Islet precursor cell (in vitro differentiated cells): ENCODE measurements around the gene PRRG1.
"Not testable (repeated sequence)": the region's sequence is repeated elsewhere in the genome, so short reads cannot be mapped to it uniquely, and the experiment has no call there.

Experiments
- DNase-seq: peaks from one replicate; pipeline ENCODE4 v3.0.0-alpha.2; 2018

Gene PRRG1

DNA sequence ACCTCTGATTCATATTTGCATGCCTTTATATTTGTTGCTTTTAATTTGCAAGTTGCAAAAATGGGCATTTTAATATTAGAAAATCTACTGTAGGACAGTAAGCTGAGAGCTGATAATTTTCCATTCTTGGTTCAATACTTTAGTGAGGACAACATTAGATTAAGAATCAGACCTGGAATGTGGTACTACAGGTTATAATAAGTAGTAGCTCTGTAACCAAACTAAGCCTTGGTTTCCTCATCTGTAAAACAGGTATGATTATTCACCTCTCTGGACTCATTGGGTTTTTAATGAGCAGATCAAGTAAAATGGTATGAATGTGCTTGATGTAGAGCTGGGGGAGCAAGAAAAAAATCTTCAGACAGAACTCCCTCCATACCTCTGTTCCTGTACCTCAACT is 31.1 kb downstream of the PRRG1 start:
- no peak for DNase-seq

DNA sequence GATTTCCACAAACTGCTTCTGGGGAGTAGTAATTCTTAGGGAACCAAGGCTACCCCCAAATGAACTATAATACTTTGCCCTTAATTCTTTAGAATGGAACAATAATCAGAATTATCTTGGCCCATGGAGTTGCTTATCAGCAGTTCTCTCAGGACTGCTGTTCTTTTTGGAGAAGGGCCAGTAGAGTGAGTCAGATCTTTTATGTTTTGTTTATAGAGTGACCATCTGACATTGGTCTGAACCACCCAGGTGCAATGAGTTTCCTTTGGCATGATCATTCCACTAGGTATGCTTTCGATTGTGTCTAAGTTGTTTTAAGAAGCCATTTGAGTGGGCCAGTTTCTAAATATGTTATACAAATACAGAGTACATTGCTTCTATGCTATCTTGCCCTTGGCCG is 31.8 kb downstream of the PRRG1 start:
- DNase-seq: no peak

DNA sequence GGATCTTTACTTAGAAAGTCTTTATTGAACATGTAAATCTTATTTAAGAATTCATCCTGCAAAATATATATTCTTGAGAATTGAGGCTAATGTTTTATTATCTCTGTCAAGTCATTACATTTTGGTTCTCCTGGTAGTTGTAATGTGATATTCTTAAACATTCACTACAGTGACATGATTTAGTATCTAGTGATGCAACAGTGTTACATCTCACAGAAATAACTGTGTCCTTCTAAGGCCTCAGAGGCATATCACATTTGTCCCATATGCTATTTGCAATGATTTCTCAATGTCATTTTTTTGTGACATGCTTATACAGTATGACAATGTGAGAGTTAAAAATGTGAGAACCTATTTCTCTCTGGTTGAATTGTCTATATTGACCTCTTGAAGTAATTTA is 34.1 kb downstream of the PRRG1 start:
- DNase-seq: no peak

DNA sequence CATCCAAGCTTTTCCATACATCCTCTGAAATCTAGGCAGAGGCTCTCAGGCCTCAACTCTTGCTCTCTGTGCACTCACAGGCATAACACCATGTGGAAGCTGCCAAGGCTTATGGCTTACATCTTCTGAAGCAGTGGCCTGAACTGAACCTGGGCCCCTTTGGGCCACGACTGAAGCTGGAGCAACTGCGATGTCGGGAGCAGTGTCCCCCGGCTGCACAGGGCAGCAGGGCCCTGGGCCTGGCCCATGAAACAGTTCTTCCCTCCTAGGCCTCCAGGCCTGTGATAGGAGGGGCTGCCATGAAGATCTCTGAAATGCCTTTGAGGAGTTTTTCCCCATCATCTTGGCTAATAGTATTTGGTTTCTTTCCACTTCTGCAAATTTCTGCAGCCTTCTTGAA is 39.2 kb downstream of the PRRG1 start:
- no peak for DNase-seq

DNA sequence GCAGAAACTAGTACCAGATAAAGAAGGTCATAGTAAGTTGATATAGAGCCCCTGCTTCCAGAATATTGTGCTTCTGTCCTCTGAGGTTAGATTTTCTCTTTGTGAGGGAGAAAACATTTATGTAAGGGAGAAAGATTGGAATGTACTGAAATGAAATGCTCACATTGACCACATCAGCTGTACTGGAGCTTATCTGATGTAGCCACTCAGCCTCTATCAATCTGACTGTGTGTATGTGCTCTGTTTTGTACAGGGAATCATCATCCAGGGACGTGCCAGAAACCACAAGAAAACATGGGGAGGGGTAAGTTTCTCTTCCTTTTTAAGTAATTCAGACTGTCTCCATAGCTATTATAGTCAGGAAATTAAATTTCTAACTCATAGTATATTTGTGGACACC is 56.8 kb downstream of the PRRG1 start:
- DNase-seq: no peak

DNA sequence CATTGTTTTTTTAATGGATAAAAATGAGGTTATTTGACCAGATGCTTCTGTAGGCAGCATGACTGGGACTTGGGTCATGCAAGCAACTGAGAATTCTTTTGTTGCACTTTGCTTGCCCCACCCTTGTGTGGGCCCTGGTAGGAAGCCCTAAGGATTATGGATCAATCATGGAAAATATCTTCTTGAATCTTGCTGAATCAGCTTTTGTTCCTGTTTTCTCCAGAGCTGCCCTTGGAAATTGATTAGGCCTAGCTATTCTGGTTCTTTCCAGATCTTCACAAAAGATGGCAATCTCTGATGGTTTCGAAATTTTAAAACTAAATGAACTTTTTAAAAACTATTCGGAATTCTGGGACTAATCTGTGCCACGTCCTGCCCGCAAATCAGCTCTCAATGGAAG is 58.6 kb downstream of the PRRG1 start:
- DNase-seq: no peak

DNA sequence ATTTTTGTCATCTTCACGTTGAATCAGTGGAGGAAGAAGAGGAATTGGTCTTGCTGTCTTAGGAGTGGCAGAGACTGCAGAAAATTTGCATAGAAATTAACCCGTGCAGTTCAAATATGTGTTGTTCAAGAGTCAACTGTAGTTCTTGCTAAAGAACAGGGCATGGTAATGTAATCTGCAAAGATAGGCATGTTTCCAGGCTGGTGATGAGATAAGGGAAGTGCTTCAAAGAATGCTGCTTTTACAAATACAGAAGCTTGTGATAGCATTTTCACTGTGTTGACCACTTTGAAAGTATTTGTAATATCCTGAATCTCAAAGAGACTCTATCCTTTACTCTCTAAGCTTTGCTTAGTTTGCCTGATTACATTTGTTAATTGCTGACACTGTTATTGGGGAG is 60.1 kb downstream of the PRRG1 start:
- no peak for DNase-seq

DNA sequence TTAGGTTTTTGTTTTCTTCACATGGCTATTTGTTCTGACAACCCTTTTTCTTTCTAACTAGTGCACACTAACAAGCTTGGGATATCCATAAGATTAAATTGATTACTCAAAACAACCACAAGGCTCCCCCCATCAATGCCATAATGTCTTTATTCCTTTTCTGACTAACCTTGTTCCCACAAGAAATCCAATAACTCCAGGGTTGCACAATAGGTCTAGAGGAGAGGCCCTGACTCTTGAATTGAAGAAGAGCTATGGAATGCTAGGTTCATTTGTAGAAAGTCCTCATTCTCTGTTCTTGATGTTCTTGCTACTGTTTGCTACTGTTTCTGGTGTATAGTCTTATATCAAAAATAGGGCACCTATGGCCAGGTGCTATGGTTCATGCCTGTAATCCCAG is 71.0 kb downstream of the PRRG1 start:
- DNase-seq: no peak

DNA sequence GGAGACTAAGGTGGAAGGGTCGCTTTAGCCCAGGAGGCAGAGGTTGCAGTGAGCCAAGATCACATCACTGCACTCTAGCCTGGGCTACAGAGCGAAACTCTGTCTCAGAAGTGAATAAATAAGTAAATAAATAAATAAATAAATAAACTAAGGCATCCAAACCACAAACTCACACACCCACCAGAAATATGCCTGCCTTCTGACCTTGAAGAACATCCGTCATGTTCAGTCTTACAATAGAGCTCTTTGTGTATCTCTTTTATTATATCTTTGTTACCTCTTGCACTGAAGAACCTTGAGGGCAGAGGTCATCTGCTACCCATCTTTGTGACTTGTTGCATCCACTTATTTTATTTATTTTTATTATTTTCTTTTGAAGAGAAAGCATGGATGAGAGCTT is 71.6 kb downstream of the PRRG1 start:
- no peak for DNase-seq

DNA sequence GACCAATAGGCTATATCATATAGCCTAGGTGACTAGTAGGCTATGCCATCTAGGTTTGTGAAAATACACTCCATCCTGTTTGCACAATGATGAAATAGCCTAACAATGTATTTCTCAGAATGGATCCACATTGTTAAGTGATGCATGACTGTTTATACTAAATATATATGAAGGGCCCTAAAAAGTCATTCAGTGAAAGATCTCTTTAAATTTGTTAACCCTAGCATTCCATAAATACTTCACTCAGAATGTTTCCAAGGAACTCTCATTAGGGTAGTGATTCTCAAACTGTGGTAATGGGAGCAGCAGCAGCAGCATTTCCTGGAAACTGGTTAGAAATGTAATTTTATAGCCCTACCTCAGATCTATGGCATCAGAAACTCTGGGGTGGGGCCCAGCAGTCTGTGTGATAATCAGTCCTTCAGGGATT is 74.9 kb downstream of the PRRG1 start:
- no peak for DNase-seq

DNA sequence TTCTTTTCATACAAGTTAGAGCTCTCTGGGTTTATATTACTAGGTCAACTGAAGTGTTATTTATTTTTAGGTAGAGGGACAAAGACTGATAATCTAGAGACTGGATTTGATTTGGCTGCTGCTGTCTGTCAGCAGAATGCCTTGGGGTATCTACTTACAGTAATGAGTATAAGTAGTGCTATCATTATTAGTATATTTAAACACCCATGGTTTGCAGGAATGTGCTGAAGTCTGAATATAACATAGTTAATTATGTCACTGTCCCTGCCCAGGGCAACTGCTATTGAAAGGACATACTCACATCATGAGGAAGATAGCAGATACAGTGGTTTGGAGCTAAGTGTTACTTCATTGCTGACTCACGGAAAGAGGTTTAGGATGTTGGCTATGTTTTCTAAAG is 76.2 kb downstream of the PRRG1 start:
- DNase-seq: no peak

DNA sequence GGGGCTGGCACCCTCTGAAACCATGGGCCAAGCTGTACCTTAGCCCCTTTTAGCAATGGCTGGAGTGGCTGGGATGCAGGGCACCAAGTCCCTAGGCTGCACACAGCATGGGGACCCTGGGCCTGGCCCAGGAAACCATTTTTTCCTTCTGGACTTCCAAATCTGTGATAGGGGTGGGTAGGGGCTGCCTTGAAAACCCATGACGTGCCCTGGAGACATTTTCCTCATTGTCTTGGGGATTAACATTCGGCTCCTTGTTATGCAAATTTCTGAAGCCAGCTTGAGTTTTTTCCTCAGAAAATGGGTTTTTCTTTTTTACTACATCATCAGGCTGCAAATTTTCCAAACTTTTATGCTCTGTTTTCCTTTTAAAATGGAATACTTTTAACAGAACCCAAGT is 79.8 kb downstream of the PRRG1 start:
- not testable (repeated sequence) for DNase-seq

DNA sequence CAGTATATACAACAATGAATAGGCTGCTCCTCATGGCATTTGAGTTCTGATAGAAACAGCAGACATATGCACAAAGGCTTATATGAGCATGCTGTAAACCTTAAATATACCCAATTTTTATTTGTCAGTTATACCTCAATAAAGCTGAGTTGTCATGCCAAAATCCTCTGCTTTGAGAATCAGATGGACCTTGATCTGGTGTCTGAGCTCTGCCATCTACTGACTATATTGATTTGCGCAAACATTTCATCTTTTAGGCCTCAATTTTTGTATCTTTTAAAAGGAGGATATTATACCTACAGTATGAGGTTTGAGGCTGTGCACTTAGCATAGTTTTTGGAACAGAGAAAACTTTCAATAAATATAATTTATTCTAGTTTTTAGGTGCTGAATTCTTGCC is 85.2 kb downstream of the PRRG1 start:
- DNase-seq: no peak

DNA sequence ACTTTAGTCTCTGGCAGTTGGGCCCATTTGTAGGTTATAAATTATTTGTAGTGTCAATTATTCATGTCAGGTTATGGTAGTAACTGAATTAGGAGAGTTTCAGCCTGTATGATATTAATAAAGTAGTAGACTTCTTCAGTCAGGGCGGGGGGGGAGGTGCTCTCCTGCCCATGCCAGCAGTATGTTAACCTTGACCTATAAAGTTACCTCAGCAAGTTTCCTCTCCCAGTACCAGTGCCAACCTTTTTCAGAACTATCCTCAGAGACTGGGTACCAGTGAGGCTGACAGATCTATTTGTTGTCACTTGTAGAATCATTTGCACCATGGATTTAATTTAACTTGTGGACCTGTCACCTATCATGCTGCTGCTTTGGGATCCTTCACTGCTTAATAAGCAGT is 88.0 kb downstream of the PRRG1 start:
- no peak for DNase-seq

DNA sequence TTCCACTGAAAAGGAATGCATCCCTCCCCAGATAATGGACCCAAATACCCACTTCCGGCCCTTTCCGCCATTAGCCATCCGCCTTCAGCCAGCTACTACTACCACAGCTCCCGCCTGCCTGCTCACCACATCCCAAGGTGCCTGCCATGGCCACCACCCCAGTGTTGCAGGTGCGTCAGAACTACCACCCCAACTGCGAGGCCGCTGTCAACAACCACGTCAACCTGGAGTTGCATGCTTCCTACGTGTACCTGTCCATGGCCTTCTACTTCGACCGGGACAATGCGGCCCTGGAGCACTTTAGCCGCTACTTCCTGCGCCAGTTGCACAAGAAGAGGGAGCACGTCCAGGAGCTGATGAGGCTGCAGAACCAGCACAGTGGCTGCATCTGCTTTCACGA is 92.2 kb downstream of the PRRG1 start:
- no peak for DNase-seq

DNA sequence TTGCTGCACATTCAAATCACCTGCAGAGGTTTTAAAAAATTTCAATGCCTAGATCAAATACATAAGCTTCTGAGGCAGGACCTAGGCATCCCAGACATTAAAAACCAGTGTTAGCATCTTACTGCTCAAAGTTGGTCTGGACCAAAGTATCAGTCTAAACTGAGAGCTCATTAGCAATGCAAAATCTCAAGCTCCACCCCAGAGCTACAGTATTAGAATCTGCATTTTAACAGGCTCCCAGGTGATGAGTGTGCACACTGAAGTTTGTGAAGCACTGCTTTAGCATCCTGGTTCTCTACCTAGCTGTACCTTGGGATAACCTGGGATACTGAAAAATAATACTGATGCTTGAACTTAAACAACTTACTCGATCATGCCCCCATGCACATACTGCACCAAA is 96.0 kb downstream of the PRRG1 start:
- DNase-seq: no peak

DNA sequence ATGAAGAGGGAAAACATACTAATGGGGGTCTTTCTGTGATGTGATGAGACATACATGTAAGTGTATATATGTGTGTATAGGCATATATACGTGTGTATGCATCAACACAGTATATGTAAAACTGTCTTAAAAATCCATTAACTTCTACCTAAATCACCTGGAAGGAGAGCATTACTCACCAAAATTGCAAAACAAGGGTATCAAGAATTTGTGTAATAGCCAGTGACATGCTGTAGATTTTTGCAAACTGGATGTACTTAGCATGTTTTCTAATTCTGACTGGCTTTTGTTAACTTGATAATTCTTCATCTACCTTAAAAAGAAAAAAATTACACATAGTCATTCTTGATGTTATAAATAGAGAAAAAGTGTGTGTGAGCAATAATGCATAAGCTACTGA is 104.7 kb downstream of the PRRG1 start:
- DNase-seq: no peak

DNA sequence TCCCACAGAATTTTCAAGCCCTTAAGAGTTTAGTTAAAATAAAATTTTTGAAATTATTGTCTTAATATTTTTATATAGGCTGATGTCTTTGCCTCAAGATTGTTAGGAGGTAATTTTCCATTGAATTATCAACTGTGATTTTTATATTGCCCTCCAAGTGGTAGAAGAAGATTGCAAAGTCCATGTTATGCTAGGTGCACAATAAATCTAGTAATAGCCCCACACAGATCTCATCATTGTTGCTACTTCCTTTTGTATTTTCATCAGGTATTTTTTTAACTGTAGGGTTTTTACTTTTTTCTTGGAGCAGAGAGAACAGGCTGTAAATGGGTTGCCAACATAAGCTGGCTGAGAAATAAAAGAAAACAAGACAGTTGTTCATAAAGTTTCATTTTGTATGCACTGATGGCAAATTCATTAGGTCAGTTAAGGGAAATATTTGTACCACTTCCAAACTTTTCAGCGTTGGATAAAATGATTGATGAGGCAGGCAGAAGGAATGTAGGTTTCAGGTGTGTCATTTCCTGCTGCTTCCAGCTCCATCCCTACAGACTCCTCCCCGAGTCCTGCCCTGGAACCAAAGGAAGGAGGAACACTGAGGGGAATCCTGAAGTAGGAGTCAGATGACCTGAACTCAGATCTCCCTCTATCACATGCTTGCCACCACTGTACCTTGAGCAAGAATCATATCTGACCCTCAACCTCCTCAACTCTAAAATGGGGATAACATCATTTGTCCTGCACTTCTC is 105.5 kb downstream of the PRRG1 start:
- DNase-seq: peak; percentile 79

DNA sequence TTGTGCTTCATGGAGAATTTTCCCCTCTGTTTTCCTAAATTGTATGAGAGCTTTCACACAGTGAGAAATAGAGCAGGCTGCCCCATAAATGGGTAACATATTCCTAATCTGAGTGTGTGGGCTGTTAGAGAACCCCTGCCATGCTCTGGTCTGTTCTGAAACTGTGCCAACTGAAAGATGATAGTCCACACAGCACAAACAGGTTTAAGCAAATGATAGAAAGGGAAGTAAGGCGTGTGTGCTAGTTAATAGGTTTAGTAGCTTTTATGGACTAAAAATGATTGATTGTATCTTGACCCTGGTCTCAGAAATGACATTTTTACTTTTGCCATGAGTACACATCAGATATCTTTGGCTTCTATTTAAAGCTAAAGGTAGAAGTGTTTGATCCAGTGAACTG is 106.2 kb downstream of the PRRG1 start:
- no peak for DNase-seq

DNA sequence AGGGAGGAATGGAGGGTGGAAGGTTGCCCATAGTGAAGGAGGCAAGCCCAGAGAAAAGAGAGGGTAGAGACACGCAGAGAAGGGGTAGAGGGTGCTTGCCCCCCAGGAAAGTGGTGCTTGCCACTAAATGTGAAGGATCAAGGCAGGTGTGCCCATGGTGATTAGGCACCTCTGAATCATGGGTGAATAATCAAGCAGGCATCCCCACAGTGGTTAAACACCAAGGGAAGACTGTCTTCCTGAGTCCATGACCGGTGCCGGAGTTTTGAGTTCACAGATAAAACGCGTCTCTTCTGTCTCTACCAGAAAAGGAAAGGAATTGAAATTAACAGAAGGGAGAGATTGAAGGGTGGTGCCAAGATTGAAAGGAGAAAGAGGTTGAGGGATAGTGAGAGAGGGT is 111.1 kb downstream of the PRRG1 start:
- not testable (repeated sequence) for DNase-seq

DNA sequence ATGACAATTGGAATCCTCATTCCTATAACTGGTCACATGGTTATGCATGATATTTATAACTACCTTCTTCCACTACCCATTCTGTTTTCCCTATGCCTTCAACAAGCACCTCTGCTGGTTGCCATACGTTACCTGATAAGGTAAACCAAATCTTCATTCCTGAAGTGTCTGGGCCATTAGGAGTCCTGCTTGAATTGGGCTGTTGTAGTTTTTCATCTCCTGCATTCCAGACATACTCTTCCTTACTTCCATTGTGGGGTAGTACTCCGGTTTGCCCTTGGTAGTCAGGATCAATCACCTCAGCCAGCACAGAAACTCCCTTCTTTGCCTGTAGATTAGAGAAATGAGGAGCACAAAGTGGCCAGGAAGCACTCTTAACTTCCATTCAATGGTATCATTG is 113.2 kb downstream of the PRRG1 start:
- DNase-seq: peak; percentile 66

DNA sequence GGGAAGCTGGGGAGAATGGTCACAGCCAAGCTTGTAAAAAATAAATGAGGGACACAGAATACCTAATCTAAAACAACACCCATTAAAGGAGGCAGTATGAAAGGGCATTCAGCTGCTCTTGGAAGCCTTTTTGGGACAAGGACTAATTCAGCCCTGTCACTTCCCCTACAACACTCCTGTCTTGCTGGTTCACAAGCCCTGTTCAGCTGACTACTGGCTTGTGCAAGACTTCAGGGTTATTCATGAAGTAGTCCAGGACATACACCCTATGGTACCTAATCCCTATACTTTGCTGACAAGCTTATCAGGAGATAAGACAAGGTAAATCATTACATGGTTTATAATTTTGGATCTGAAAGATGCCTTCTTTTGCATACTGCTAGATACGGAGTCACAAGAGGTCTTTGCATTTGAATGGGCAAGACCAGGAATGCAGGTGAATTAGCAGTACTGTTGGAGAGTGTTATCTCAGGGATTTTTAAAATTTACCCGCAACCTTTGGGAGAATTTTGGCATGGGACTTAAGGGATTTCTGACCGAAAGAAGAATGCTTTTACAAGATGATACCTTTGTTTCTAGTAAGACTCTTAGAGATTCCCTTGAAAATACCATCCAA is 119.1 kb downstream of the PRRG1 start:
- no peak for DNase-seq

DNA sequence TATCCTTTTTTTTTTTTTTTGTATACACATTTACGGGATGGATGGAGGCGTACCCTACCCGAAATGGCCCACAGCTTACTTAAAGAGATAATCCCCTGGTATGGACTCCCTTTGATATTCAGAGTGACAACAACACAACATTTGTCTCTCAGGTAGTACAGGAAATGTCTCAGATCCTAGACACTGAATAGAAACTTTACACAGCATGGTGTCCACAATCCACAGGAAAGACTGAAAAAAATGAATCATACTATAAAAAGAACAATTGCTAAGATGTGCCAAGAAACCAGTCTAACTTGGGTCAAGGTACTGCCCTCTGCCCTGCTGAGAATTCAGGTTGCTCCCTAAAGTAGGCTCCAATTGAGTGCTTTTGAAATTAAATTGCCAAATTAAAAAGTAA is 121.5 kb downstream of the PRRG1 start:
- DNase-seq: no peak

DNA sequence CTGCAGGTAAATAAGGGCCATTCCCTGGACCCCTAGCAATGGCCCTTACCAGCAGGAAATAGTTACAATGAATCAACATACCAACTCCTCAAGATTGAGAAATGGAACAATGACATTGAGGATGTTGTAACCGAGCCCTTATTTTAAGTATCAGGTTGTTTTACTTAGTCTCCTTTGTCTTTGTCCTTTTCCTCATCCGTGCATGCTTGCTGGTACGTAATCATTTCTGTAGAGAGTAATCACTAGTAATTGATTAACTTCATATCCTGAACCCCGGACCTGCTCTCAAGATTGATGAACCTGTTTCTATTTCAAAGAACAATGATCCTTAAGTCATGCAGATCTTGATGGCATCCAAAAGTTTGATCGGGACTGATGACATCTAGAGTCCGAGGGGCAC is 123.7 kb downstream of the PRRG1 start:
- DNase-seq: no peak

DNA sequence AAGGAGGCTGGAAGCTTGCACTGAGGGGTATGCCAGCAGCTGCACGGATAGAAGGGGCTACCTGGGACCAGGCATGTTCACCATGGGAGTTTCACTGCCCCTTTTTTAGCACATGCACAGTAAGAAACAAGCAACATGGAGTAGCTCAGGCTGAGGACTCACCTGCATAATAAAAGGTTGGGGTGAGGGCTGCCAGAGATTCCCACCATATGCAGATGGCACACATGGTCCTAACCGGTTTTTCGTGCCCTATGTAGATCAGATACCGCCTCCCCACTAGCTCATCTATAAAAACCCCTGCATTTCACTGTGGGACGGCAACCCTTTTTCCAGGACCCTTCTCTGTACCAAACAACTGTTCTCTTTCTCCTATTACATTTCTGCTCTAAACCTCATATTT is 125.3 kb downstream of the PRRG1 start:
- no peak for DNase-seq
